Measurements from ENCODE around the gene TBCD.

- TF ChIP-seq POLR2A (IDR thresholded peaks at IDR 0.05; ENCODE audit: extremely low read depth, insufficient read length) = no peak
- TF ChIP-seq, protein P1, sequence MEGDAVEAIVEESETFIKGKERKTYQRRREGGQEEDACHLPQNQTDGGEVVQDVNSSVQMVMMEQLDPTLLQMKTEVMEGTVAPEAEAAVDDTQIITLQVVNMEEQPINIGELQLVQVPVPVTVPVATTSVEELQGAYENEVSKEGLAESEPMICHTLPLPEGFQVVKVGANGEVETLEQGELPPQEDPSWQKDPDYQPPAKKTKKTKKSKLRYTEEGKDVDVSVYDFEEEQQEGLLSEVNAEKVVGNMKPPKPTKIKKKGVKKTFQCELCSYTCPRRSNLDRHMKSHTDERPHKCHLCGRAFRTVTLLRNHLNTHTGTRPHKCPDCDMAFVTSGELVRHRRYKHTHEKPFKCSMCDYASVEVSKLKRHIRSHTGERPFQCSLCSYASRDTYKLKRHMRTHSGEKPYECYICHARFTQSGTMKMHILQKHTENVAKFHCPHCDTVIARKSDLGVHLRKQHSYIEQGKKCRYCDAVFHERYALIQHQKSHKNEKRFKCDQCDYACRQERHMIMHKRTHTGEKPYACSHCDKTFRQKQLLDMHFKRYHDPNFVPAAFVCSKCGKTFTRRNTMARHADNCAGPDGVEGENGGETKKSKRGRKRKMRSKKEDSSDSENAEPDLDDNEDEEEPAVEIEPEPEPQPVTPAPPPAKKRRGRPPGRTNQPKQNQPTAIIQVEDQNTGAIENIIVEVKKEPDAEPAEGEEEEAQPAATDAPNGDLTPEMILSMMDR (IDR thresholded peaks at IDR 0.05; ENCODE audit: low read depth, low read length) = no peak
- TF ChIP-seq MYC (IDR thresholded peaks at IDR 0.05; ENCODE audit: low read depth, low read length) = no peak
Measured at GRCh38 chr17:82893779-82894178, 141.9 kb downstream of the TBCD start.

Measured in NB4 (cell line).